GM12878 (cell line): Measurements from ENCODE around the gene SMOC2. TPM values are rescaled to one million over a fixed set of nuclear protein-coding genes. Genes with fewer than 3 reads are reported as not detected.

Experiments
- ATAC-seq: fragments of 200-7000 bp; cut with Tn5 transposase; 3 replicates; pipeline ENCODE4 v1.9.1; 2020; ENCODE audit warnings: mild to moderate bottlenecking, moderate library complexity
- BruUV-seq: library from RNA; stranded (reverse); fragments of 400-500 nt; replicated peaks from 2 replicates; lab custom pipeline; 2021; lab: Mats Ljungman, UMichigan
- CTCF ChIA-PET: fragments of 300-600 bp; sonication (Branson Sonifier 250); formaldehyde crosslinking; extraction: SDS; loops from one replicate; lab custom pipeline; 2021; ENCODE audit warnings: inconsistent platforms; lab: Yijun Ruan, JAX
- POLR2A ChIA-PET: fragments of 350-600 bp; formaldehyde crosslinking; extraction: SDS; loops from one replicate; lab custom pipeline; 2021; ENCODE audit warnings: inconsistent platforms; lab: Charles Lee
- RAD21 ChIA-PET: fragments of 300-600 bp; sonication (Branson Sonifier 250); formaldehyde crosslinking; loops from one replicate; lab custom pipeline; 2023; ENCODE audit warnings: antibody characterized with exemption; ENCODE audit not compliant: unreplicated experiment; lab: Charles Lee
- SMC1A ChIA-PET: fragments of 300-600 bp; sonication (Branson Sonifier 250); formaldehyde crosslinking; loops from one replicate; lab custom pipeline; 2023; ENCODE audit not compliant: unreplicated experiment, uncharacterized antibody; lab: Charles Lee
- DNase-seq: peaks from one replicate; pipeline ENCODE4 v3.0.0-alpha.2; 2011; ENCODE audit warnings: low read depth, low spot score
- FAIRE-seq: peaks from 3 replicates; lab custom pipeline; 2011; peaks lifted over from hg19 to GRCh38; lab: Jason Lieb, UNC
- H2AFZ ChIP-seq: 2 replicates; pipeline ENCODE4 v1.6.0; 2011; ENCODE audit warnings: low read depth, low read length, control low read depth; ENCODE audit not compliant: control insufficient read depth
- H3K27ac ChIP-seq: 2 replicates; pipeline ENCODE4 v1.5.1; 2011; ENCODE audit warnings: control low read depth; ENCODE audit not compliant: control insufficient read depth, insufficient read depth
- H3K27me3 ChIP-seq, 2 experiments: replicated peaks in 1 of 2; 2 replicates each; pipeline versions ENCODE4 v1.6.0 to v1.6.1; 2011; ENCODE audit warnings: low read length in 1 of 2; ENCODE audit not compliant: control insufficient read depth in 2 of 2, insufficient read depth in 2 of 2
- H3K36me3 ChIP-seq, 2 experiments: 2 replicates each; pipeline ENCODE4 v1.5.1; 2011; ENCODE audit warnings: low read length in 1 of 2; ENCODE audit not compliant: control insufficient read depth in 2 of 2, insufficient read depth in 2 of 2
- H3K4me1 ChIP-seq: 2 replicates; pipeline ENCODE4 v1.6.1; 2011; ENCODE audit warnings: mild to moderate bottlenecking, low read length, moderate library complexity, mixed read lengths; ENCODE audit not compliant: control insufficient read depth, insufficient read depth
- H3K4me2 ChIP-seq: 2 replicates; pipeline ENCODE4 v1.6.0; 2011; ENCODE audit warnings: control low read depth; ENCODE audit not compliant: control insufficient read depth, insufficient read depth
- H3K4me3 ChIP-seq: fragments of 200-600 bp; sonication (generic); 2 replicates; pipeline ENCODE4 v1.5.1; 2016
- H3K79me2 ChIP-seq: 2 replicates; pipeline ENCODE4 v1.6.0; 2011; ENCODE audit warnings: low read length; ENCODE audit not compliant: control insufficient read depth, insufficient read depth
- H3K9ac ChIP-seq: 2 replicates; pipeline ENCODE4 v1.8.0; 2011; ENCODE audit warnings: low read length, control low read depth, mixed read lengths; ENCODE audit not compliant: control insufficient read depth, insufficient read depth
- H3K9me3 ChIP-seq: replicated peaks from 3 replicates; pipeline ENCODE4 v1.5.1; 2011; ENCODE audit warnings: mild to moderate bottlenecking, low read length; ENCODE audit not compliant: control insufficient read depth, insufficient read depth
- H4K20me1 ChIP-seq: 2 replicates; pipeline ENCODE4 v1.6.0; 2011; ENCODE audit not compliant: control insufficient read depth, insufficient read depth
- BCL11A ChIP-seq: IDR thresholded peaks from 2 replicates; pipeline ENCODE4 v1.6.1; 2011; ENCODE audit warnings: low read depth, low read length
- CBX3 ChIP-seq: fragments of 200-600 bp; sonication (generic); IDR thresholded peaks from 2 replicates; pipeline ENCODE4 v1.6.1; 2016; ENCODE audit warnings: low read depth, borderline replicate concordance
- HDAC6 ChIP-seq: fragments of 200-600 bp; sonication (generic); IDR thresholded peaks from one replicate; pipeline ENCODE4 v1.8.0; 2017; ENCODE audit warnings: antibody characterized with exemption; ENCODE audit not compliant: unreplicated experiment
- IKZF1 ChIP-seq: fragments of 450-650 bp; conservative IDR thresholded peaks from 2 replicates; pipeline ENCODE4 v1.6.1; 2017; ENCODE audit warnings: antibody characterized with exemption, mild to moderate bottlenecking
- MYC ChIP-seq: IDR thresholded peaks from 2 replicates; pipeline ENCODE4 v1.6.1; 2011; ENCODE audit warnings: mild to moderate bottlenecking, low read length, moderate library complexity, inconsistent platforms; ENCODE audit not compliant: insufficient read depth, insufficient replicate concordance, insufficient read length, severe bottlenecking
- SRF ChIP-seq, 2 experiments: IDR thresholded peaks; 2 replicates each; pipeline ENCODE4 v1.6.1; 2011; ENCODE audit warnings: low read depth in 2 of 2, low read length in 2 of 2, mild to moderate bottlenecking in 1 of 2, moderate library complexity in 1 of 2
- YY1 ChIP-seq: IDR thresholded peaks from 2 replicates; pipeline ENCODE4 v1.6.1; 2011; ENCODE audit warnings: low read depth, mild to moderate bottlenecking, low read length
- ZNF274 ChIP-seq: IDR thresholded peaks from one replicate; pipeline ENCODE4 v1.8.0; 2011; ENCODE audit not compliant: insufficient read length, insufficient read depth
- ZSCAN29 ChIP-seq: fragments of 450-650 bp; IDR thresholded peaks from 2 replicates; pipeline ENCODE4 v1.6.1; 2017; ENCODE audit warnings: mild to moderate bottlenecking, moderate library complexity
- WGBS: methylation state at CpG from one replicate; pipeline ENCODE4 v1.1.6; 2016; ENCODE audit warnings: low lambda C conversion rate; ENCODE audit not compliant: insufficient replicate concordance, insufficient coverage; ENCODE audit errors: missing lambda C conversion rate; 5-methylcytosine and 5-hydroxymethylcytosine counted together
- in situ Hi-C: fragments of 300-500 bp; cut with MboI; formaldehyde crosslinking; loops from 9 replicates; pipeline ENCODE4 v1.14.3; 2018; ENCODE audit warnings: mixed read lengths
- intact Hi-C: fragments of 100-400 bp; cut with micrococcal nuclease; formaldehyde crosslinking; loops from one replicate; pipeline ENCODE4 v1.14.2; 2022; ENCODE audit not compliant: unreplicated experiment
- polyA plus RNA-seq, 11 experiments: library from polyadenylated mRNA; depleted of rRNA in 4 of 11; unstranded in 6 of 11; stranded (reverse) in 5 of 11; fragments of >200 nt; fragmentation: Nextera tagmentation in 4 of 11; fragmentation: Illumina TruSeq in 1 of 11; extraction: Ambion mirVana in 4 of 11; extraction: Trizol in 1 of 11; gene quantifications; 1 replicate in 1 of 11; 2 replicates in 10 of 11; pipeline versions ENCODE4 v1.2.1 to v1.2.3, GENCODE V29; 2011 to 2016; ENCODE audit warnings: inconsistent platforms in 2 of 11, missing spikeins in 2 of 11, low read depth in 1 of 11
- total RNA-seq, 4 experiments: library from RNA; depleted of rRNA in 3 of 4; stranded (reverse); fragments of >200 nt in 3 of 4; fragmentation: Illumina TruSeq in 1 of 4; extraction: Trizol in 1 of 4; gene quantifications; 2 replicates each; pipeline versions ENCODE4 v1.2.1 to v1.2.3, GENCODE V29; 2013 to 2021
- TF ChIP-seq, protein P1 (sequence below): fragments of 450-650 bp; IDR thresholded peaks from 2 replicates; pipeline ENCODE4 v1.6.1; 2018; ENCODE audit warnings: mild to moderate bottlenecking, low read depth, moderate library complexity; ENCODE audit not compliant: partially characterized antibody
- TF ChIP-seq, protein P2 (sequence below): IDR thresholded peaks from 2 replicates; pipeline ENCODE4 v1.6.1; 2012; ENCODE audit warnings: mild to moderate bottlenecking, low read depth, low read length
- TF ChIP-seq, protein P3 (sequence below): fragments of 450-650 bp; IDR thresholded peaks from 2 replicates; pipeline ENCODE4 v1.6.1; 2017; ENCODE audit warnings: mild to moderate bottlenecking

The SMOC2 gene
- total and polyA plus RNA-seq, 10 of the 15 experiments (the other 5 are each of a cell fraction or from before 2014, with no cell fraction given): 0.10 to 0.12 TPM; not detected in 8

DNA sequence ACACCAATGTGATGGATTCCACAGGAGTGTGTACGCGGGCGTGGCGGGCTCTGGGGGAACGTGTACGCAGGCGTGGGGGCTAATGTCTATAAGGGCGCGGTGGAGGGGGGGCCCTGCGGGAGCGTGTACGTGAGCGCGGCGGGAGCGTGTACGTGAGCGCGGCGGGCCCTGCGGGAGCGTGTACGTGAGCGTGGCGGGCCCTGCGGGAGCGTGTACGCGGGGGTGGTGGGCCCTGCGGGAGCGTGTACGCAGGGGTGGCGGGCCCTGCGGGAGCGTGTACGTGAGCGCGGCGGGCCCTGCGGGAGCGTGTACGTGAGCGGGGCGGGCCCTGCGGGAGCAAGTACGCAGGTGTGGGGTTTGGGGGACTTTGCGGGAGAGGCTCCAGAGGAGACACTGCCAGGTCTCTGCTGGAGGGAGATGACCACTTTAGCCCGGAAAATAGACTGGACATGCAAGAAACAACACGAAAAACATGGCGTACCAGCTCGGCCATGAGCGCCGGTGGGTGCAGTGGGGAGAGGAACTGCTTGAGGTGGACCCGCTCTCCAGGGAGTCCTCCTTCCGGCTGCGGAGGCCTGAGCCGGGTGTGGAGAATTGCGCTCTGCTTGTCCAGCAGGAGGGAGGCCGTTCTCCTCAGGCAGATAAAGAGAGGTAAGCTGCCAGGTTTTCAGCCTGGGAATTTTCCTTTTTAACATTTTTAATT, 27.8 kb upstream of the SMOC2 start:
- FAIRE-seq (no peak), DNase-seq (no peak), ATAC-seq (no peak)
- SMC1A ChIA-PET: no interaction called here
- Histone ChIP-seq H2AFZ (no peak overlapping the region), H3K27ac (no peak overlapping the region), H3K9ac (no peak overlapping the region), H3K79me2 (no peaks in the 10 kb centered on the region), H3K27me3 (no peaks in the 10 kb centered on the region), H3K4me3 (no peak overlapping the region), H3K9me3 (no peaks in the 10 kb centered on the region; the same call in 2 of the 3 replicates), H4K20me1 (no peaks in the 10 kb centered on the region), H3K4me2 (no peak overlapping the region), H3K36me3 (no peaks in the 10 kb centered on the region), H3K4me1 (no peaks in the 10 kb centered on the region)
- CTCF ChIA-PET: no interaction called here
- intact Hi-C loops (no loop called here), in situ Hi-C loops (no loop called here)
- RAD21 ChIA-PET: no interaction called here
- POLR2A ChIA-PET: no interaction called here
- BruUV-seq: no TSS peak
- no peak for TF ChIP-seq IKZF1
- TF ChIP-seq, protein P1, sequence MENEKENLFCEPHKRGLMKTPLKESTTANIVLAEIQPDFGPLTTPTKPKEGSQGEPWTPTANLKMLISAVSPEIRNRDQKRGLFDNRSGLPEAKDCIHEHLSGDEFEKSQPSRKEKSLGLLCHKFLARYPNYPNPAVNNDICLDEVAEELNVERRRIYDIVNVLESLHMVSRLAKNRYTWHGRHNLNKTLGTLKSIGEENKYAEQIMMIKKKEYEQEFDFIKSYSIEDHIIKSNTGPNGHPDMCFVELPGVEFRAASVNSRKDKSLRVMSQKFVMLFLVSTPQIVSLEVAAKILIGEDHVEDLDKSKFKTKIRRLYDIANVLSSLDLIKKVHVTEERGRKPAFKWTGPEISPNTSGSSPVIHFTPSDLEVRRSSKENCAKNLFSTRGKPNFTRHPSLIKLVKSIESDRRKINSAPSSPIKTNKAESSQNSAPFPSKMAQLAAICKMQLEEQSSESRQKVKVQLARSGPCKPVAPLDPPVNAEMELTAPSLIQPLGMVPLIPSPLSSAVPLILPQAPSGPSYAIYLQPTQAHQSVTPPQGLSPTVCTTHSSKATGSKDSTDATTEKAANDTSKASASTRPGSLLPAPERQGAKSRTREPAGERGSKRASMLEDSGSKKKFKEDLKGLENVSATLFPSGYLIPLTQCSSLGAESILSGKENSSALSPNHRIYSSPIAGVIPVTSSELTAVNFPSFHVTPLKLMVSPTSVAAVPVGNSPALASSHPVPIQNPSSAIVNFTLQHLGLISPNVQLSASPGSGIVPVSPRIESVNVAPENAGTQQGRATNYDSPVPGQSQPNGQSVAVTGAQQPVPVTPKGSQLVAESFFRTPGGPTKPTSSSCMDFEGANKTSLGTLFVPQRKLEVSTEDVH: no peak
- TF ChIP-seq, protein P2, sequence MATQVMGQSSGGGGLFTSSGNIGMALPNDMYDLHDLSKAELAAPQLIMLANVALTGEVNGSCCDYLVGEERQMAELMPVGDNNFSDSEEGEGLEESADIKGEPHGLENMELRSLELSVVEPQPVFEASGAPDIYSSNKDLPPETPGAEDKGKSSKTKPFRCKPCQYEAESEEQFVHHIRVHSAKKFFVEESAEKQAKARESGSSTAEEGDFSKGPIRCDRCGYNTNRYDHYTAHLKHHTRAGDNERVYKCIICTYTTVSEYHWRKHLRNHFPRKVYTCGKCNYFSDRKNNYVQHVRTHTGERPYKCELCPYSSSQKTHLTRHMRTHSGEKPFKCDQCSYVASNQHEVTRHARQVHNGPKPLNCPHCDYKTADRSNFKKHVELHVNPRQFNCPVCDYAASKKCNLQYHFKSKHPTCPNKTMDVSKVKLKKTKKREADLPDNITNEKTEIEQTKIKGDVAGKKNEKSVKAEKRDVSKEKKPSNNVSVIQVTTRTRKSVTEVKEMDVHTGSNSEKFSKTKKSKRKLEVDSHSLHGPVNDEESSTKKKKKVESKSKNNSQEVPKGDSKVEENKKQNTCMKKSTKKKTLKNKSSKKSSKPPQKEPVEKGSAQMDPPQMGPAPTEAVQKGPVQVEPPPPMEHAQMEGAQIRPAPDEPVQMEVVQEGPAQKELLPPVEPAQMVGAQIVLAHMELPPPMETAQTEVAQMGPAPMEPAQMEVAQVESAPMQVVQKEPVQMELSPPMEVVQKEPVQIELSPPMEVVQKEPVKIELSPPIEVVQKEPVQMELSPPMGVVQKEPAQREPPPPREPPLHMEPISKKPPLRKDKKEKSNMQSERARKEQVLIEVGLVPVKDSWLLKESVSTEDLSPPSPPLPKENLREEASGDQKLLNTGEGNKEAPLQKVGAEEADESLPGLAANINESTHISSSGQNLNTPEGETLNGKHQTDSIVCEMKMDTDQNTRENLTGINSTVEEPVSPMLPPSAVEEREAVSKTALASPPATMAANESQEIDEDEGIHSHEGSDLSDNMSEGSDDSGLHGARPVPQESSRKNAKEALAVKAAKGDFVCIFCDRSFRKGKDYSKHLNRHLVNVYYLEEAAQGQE: no peak
- TF ChIP-seq ZNF274: no peak
- TF ChIP-seq SRF (IDR thresholded peaks at IDR 0.05; ENCODE audit: low read depth in 2 of 2, low read length in 2 of 2): no peak
- no peak for TF ChIP-seq ZSCAN29
- TF ChIP-seq HDAC6: no peak
- no peak for TF ChIP-seq MYC
- TF ChIP-seq YY1: no peak
- TF ChIP-seq, protein P3, sequence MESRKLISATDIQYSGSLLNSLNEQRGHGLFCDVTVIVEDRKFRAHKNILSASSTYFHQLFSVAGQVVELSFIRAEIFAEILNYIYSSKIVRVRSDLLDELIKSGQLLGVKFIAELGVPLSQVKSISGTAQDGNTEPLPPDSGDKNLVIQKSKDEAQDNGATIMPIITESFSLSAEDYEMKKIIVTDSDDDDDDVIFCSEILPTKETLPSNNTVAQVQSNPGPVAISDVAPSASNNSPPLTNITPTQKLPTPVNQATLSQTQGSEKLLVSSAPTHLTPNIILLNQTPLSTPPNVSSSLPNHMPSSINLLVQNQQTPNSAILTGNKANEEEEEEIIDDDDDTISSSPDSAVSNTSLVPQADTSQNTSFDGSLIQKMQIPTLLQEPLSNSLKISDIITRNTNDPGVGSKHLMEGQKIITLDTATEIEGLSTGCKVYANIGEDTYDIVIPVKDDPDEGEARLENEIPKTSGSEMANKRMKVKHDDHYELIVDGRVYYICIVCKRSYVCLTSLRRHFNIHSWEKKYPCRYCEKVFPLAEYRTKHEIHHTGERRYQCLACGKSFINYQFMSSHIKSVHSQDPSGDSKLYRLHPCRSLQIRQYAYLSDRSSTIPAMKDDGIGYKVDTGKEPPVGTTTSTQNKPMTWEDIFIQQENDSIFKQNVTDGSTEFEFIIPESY: no peak
- TF ChIP-seq CBX3: no peak
- no peak for TF ChIP-seq BCL11A
- WGBS: 85% methylated on average over 28 of the region's 59 CpGs
